ENCODE results near the gene PGA5.
"Not testable (repeated sequence)": the region's sequence is repeated elsewhere in the genome, so short reads cannot be mapped to it uniquely, and the experiment has no call there.

Gene PGA5

GRCh38 chr11:61240875-61241274 is at the start of gene PGA5:
TSS of gene PGA5 (plus strand) at chr11:61241175. CDS start at chr11:61241227, 52 bp downstream.
- not testable (repeated sequence) for DNase-seq

GRCh38 chr11:61193596-61193995 is 47.4 kb upstream of the PGA5 start:
- DNase-seq = peak; percentile 44

GRCh38 chr11:61194169-61194671 is 46.8 kb upstream of the PGA5 start:
- DNase-seq = no peak

- no peak for DNase-seq
Measured at GRCh38 chr11:61194981-61195695, 45.8 kb upstream of the PGA5 start.

GRCh38 chr11:61195719-61196118 is 45.3 kb upstream of the PGA5 start:
- no peak for DNase-seq

GRCh38 chr11:61198361-61198760 is 42.6 kb upstream of the PGA5 start:
- no peak for DNase-seq

GRCh38 chr11:61198948-61199523 is 41.9 kb upstream of the PGA5 start:
- no peak for DNase-seq

GRCh38 chr11:61201476-61201875 is 39.5 kb upstream of the PGA5 start:
- no peak for DNase-seq

- DNase-seq = not testable (repeated sequence)
Measured at GRCh38 chr11:61202950-61203746, 37.8 kb upstream of the PGA5 start, which contains the start of gene PGA3. TSS of gene PGA3 (plus strand) at chr11:61203515. CDS start at chr11:61203565, 50 bp downstream.

- DNase-seq = not testable (repeated sequence)
Measured at GRCh38 chr11:61203873-61204272, 37.1 kb upstream of the PGA5 start.

- not testable (repeated sequence) for DNase-seq
Measured at GRCh38 chr11:61204502-61205059, 36.4 kb upstream of the PGA5 start.

GRCh38 chr11:61207636-61208310 is 33.2 kb upstream of the PGA5 start:
- DNase-seq = not testable (repeated sequence)

GRCh38 chr11:61210629-61211028 is 30.3 kb upstream of the PGA5 start:
- not testable (repeated sequence) for DNase-seq

- not testable (repeated sequence) for DNase-seq
Measured at GRCh38 chr11:61211327-61211952, 29.5 kb upstream of the PGA5 start.

GRCh38 chr11:61212202-61212601 is 28.8 kb upstream of the PGA5 start:
- not testable (repeated sequence) for DNase-seq

- not testable (repeated sequence) for DNase-seq
Measured at GRCh38 chr11:61213711-61214324, 27.2 kb upstream of the PGA5 start.

GRCh38 chr11:61218306-61218705 is 22.7 kb upstream of the PGA5 start:
- DNase-seq = not testable (repeated sequence)

- not testable (repeated sequence) for DNase-seq
Measured at GRCh38 chr11:61219016-61219415, 22.0 kb upstream of the PGA5 start.

- not testable (repeated sequence) for DNase-seq
Measured at GRCh38 chr11:61222047-61222446, 18.9 kb upstream of the PGA5 start, which contains the start of gene PGA4. TSS of gene PGA4 (plus strand) at chr11:61222347. CDS start at chr11:61222401, 54 bp downstream.

GRCh38 chr11:61222692-61223091 is 18.3 kb upstream of the PGA5 start:
- not testable (repeated sequence) for DNase-seq

- not testable (repeated sequence) for DNase-seq
Measured at GRCh38 chr11:61226457-61227137, 14.4 kb upstream of the PGA5 start.

Measured in DMS79 treated with DMSO at 0.1 percent for 48 hours (cell line).